KMS-11 (cell line): Measurements from ENCODE around the gene ZKSCAN8.

ENCODE experiments used
- H2AFZ ChIP-seq: fragments of 200-600 bp; sonication (generic); 2 replicates; pipeline ENCODE4 v1.6.1; 2016; ENCODE audit warnings: antibody characterized with exemption, mixed run types, low read depth
- H3K27ac ChIP-seq: fragments of 200-600 bp; sonication (generic); 2 replicates; pipeline ENCODE4 v1.6.1; 2016; ENCODE audit warnings: mild to moderate bottlenecking, mixed run types
- H3K27me3 ChIP-seq: fragments of 200-600 bp; sonication (generic); 2 replicates; pipeline ENCODE4 v1.6.1; 2017; ENCODE audit warnings: mild to moderate bottlenecking, low read depth, mixed run types, moderate library complexity; ENCODE audit not compliant: insufficient read depth
- H3K36me3 ChIP-seq: fragments of 200-600 bp; sonication (generic); 2 replicates; pipeline ENCODE4 v1.6.1; 2017; ENCODE audit warnings: mild to moderate bottlenecking, mixed run types; ENCODE audit not compliant: insufficient read depth
- H3K4me1 ChIP-seq: fragments of 200-600 bp; sonication (generic); 2 replicates; pipeline ENCODE4 v1.6.1; 2016; ENCODE audit warnings: mild to moderate bottlenecking, low read depth, mixed run types; ENCODE audit not compliant: poor library complexity, severe bottlenecking
- H3K4me2 ChIP-seq: fragments of 200-600 bp; sonication (generic); 2 replicates; pipeline ENCODE4 v1.7.0; 2016; ENCODE audit warnings: mild to moderate bottlenecking, mixed run types
- H3K4me3 ChIP-seq: fragments of 200-600 bp; sonication (generic); IDR thresholded peaks from 2 replicates; pipeline ENCODE4 v1.6.1; 2017; ENCODE audit warnings: low read depth, low read length, mixed read lengths; ENCODE audit not compliant: insufficient read depth
- H3K79me2 ChIP-seq: fragments of 200-600 bp; sonication (generic); 2 replicates; pipeline ENCODE4 v1.6.1; 2016; ENCODE audit warnings: low read depth, mixed run types; ENCODE audit not compliant: insufficient read depth
- H3K9ac ChIP-seq: fragments of 200-600 bp; sonication (generic); 2 replicates; pipeline ENCODE4 v1.6.1; 2016; ENCODE audit warnings: mild to moderate bottlenecking, mixed run types
- H4K20me1 ChIP-seq: fragments of 200-600 bp; sonication (generic); 2 replicates; pipeline ENCODE4 v1.6.1; 2016; ENCODE audit warnings: mild to moderate bottlenecking, mixed run types; ENCODE audit not compliant: insufficient read depth
- CTCF ChIP-seq: fragments of 200-600 bp; sonication (generic); conservative IDR thresholded peaks from 2 replicates; pipeline ENCODE4 v1.6.1; 2017; ENCODE audit warnings: low read depth, mild to moderate bottlenecking, antibody characterized with exemption, low read length, moderate library complexity, mixed read lengths

ZKSCAN8 gene

GRCh38 chr6:28188111-28188979 is 46.7 kb downstream of the ZKSCAN8 start:
- Histone ChIP-seq H3K4me1 (no peaks in the 10 kb centered on the region), H3K79me2 (no peaks in the 10 kb centered on the region), H3K4me2 (no peak overlapping the region), H2AFZ (no peak overlapping the region), H3K4me3 (no peak overlapping the region), H3K9ac (no peak overlapping the region), H3K36me3 (no peaks in the 10 kb centered on the region), H3K27ac (no peak overlapping the region), H3K27me3 (no peaks in the 10 kb centered on the region), H4K20me1 (no peaks in the 10 kb centered on the region)
- no peak for TF ChIP-seq CTCF

- Histone ChIP-seq H3K9ac (no peak overlapping the region), H2AFZ (no peak overlapping the region), H3K4me1 (no peaks in the 10 kb centered on the region), H4K20me1 (no peaks in the 10 kb centered on the region), H3K27ac (no peak overlapping the region), H3K4me3 (no peak overlapping the region), H3K27me3 (no peaks in the 10 kb centered on the region), H3K79me2 (no peaks in the 10 kb centered on the region), H3K36me3 (no peaks in the 10 kb centered on the region), H3K4me2 (no peak overlapping the region)
- TF ChIP-seq CTCF: no peak
These were observed 58.3 kb downstream of the ZKSCAN8 start for GRCh38 chr6:28200020-28200419.

- Histone ChIP-seq H3K4me2 (no peak overlapping the region), H3K79me2 (no peaks in the 10 kb centered on the region), H4K20me1 (no peaks in the 10 kb centered on the region), H3K36me3 (no peaks in the 10 kb centered on the region), H3K27me3 (no peaks in the 10 kb centered on the region), H3K27ac (no peak overlapping the region), H3K4me1 (no peaks in the 10 kb centered on the region), H3K4me3 (no peak overlapping the region), H2AFZ (no peak overlapping the region), H3K9ac (no peak overlapping the region)
- TF ChIP-seq CTCF: no peak
These were observed 61.5 kb downstream of the ZKSCAN8 start for GRCh38 chr6:28203201-28203600.

- no peaks in the 10 kb centered on the region for H3K36me3 ChIP-seq
- H3K9ac ChIP-seq: no peak overlapping the region
- no peak overlapping the region for H2AFZ ChIP-seq
- H3K4me1 ChIP-seq: no peaks in the 10 kb centered on the region
- H4K20me1 ChIP-seq: no peaks in the 10 kb centered on the region
- no peak overlapping the region for H3K4me3 ChIP-seq
- H3K27ac ChIP-seq: no peak overlapping the region
- H3K4me2 ChIP-seq: no peak overlapping the region
- H3K79me2 ChIP-seq: no peaks in the 10 kb centered on the region
- no peaks in the 10 kb centered on the region for H3K27me3 ChIP-seq
- TF ChIP-seq CTCF: no peak
These were observed 64.2 kb downstream of the ZKSCAN8 start for GRCh38 chr6:28205879-28206278.
